Activated T-cell treated with anti-CD3 and anti-CD28 coated beads for 48 hours (primary cell): ENCODE data around the gene FLVCR2.
"Not testable (repeated sequence)": the region's sequence is repeated elsewhere in the genome, so short reads cannot be mapped to it uniquely, and the experiment has no call there.

Experiments
- DNase-seq: peaks from one replicate; pipeline ENCODE4 v3.0.0-alpha.2; 2020; ENCODE audit warnings: low read depth

The FLVCR2 gene

DNA sequence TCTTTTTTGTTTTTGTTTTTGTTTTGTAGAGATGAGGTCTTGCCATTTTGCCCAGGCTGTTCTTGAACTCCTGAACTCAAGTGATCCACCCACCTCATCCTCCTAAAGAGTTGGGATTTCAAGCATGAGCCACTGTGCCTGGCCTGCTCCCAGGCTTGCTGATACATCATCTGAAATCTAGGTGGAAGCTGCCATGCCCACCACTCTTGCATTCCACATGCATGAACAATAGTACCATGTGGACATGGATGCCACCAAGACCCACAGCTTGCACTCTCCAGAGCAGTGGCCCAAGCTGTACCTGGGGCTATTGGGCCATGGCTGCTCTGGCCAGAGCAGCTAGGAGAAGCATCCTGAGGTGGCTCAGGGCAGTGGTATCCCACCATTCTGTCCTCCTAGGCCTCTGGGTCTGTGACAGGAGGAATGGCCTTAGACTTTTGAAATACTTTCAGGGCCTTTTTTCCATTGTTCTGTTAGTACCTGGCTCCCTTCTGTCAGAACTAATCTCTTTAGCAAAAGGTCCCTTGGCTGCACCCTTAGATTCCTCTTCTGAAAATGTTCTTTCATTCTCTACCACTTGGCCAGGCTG, 13.7 kb downstream of the FLVCR2 start:
- DNase-seq = no peak

DNA sequence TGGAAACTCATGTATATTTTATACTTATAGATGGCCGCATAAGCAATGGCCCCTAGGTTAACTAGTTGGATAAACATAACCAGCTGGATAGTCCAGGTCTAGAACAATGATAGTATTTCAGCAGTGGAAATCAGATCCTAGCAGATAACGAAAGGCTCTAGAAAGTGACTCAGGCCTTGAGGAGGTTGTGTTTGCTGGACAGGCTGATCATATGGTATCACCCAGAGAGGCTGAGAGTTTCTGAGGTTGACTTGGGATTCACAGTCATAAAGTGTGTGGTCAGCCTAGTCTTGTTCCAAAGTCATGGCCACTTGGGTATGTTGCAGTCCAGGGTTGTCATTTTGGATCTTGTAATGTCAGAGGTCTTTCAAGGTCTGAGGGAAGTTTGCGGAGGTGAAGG, 16.8 kb downstream of the FLVCR2 start:
- no peak for DNase-seq

GRCh38 chr14:75597149-75597548, 18.7 kb downstream of the FLVCR2 start:
- no peak for DNase-seq

DNA sequence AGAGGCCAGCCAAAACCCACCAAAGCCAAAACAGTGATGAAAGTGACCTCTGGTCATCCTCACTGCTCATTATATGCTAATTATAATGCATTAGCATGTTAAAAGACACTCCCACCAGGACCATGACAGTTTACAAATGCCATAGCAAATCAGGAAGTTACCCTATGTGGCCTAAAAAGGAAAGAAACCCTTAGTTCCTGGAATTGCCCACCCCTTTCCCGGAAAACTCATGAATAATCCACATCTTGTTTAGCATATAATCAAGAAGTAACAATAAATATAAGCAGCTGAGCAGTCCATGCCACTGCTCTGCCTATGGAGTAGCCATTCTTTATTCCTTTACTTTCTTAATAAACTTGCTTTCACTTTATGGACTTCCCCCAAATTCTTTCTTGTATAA, 21.7 kb downstream of the FLVCR2 start:
- DNase-seq = not testable (repeated sequence)

- not testable (repeated sequence) for DNase-seq
These were observed 22.6 kb downstream of the FLVCR2 start for GRCh38 chr14:75601061-75601460.

DNA sequence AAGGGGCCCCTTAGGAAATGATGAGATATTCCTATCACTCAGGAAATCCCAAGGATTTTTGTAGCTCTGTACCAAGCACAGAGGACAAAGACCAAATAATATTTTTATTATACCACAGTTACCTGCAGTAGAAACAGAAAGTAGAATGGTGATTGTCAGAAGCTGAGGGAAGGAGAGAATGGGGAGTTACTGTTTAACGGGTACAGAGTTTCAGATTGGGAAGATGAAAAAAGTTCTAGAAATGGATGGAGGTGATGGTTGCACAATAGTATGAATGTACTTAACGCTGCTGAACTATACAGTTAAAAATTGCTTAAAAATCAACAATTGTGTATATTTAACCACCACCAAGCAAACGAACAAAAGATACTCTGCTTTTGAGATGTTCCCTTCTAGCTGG, 24.1 kb downstream of the FLVCR2 start:
- DNase-seq = no peak

- DNase-seq = no peak
These were observed 26.8 kb downstream of the FLVCR2 start for GRCh38 chr14:75604979-75605851.

GRCh38 chr14:75605916-75606315, 27.5 kb downstream of the FLVCR2 start:
- DNase-seq = no peak

GRCh38 chr14:75607044-75607443, 28.6 kb downstream of the FLVCR2 start:
- no peak for DNase-seq

DNA sequence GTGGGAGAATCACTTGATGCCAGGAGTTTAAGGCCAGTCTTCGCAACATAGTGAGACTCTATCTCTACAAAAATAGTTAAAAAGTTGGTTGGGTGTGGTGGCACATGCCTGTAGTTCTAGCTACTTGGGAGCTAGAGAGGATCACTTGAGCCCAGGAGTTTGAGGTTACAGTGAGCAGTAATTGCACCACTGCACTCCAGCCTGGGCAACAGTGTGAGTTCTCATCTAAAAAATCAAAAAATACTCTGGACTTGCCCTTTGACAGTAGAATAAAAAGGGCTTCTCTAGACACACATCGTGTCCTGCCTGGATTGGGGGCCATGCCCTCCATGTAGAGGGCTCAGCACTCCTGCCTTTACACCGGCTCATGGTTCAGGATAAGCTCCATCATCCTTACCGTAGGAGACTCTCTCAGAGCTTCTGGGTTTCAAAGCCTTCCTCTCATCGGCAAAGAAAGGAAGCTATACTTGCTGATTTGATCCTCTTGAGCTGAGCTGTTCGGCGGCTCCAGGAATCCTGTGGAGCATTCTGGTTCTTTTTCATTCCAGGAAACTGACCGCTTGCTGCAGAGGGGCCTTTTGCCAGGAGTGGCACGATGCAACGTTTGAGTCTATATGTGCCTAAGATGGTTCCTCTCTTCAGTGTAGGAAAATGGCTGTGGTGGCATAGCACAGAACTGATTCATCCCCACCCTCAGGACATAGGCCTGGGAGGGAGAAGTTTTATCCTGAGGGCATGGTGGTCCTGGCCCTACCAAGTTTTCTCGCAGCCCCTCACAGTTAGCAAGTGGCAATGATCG, 29.6 kb downstream of the FLVCR2 start:
- DNase-seq = no peak

DNA sequence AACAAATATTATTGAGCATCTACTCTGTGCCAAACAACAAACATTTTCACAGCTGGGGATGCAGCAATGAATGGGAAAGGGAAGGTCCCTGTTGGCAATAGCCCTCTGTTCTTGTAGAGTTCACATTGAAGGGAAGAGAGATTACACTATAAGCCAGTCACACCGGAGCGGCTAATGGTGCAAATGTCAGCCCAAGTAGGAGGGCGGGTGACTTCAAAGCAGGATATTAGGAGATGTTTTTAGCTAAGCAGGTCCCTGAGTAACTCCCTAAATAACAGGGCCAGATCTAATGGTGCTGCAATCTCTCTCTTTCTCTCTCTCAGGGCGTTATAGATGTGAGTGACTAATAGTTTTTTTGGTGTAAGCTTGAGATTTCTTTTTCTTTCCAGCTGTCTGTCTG, 30.7 kb downstream of the FLVCR2 start:
- no peak for DNase-seq

- DNase-seq = no peak
These were observed 31.4 kb downstream of the FLVCR2 start for GRCh38 chr14:75609606-75610475.

DNA sequence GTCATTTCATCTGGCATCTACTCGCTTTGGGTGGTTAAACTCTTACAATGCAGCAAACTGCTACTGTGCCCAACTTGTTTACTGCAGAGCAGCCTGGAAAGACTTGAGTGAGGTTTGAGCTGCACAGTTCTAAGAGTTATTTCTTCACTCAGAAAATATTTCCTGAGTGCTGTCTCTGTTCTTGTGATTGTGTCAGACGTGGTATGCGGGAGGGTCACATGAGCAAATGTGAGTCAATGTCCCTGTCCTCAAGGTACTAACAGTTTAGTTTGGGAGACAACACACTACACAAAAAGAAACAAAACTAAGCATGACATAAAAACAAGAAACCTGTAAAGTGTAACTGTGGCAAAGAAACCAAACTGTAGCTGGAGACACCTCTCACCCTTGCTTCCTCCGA, 32.4 kb downstream of the FLVCR2 start:
- DNase-seq = no peak

DNA sequence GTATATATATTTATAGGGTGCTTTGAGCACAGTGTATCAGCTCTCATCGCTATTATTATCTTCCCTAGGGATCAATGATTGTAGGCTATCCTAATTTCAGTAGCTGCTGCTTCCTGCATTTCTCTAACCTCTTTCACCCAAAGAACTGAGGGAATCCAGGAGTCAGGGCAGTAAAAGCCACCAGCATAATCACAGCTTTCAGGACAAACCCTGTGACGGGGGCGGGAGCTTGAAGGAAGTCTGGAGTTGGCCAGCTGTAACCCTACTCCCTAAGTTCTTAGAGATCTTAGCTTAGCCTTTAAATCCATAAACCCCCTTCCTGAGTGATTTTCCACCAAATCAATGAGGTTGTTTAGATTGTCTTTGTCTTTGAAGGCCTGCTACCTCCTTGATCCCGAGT, 33.7 kb downstream of the FLVCR2 start:
- no peak for DNase-seq

DNA sequence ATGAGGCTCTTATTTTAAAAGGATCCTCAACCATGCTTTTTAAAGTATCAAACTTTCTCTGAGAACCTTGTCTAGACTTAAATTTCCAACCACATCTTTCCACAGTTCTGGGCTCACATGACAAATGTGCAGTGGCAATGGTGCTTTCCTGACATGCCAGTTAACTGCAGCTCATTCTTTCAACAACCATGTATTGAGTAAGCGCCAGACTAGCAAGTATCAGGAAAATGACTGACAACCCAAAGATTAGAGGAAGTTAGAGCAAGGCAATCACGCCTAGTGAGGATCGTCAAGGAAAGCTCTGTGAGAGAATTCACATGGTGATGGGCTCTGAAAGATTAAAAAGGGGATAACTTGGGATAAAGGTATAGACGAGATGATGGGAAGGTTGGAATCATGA, 35.8 kb downstream of the FLVCR2 start:
- DNase-seq = no peak

DNA sequence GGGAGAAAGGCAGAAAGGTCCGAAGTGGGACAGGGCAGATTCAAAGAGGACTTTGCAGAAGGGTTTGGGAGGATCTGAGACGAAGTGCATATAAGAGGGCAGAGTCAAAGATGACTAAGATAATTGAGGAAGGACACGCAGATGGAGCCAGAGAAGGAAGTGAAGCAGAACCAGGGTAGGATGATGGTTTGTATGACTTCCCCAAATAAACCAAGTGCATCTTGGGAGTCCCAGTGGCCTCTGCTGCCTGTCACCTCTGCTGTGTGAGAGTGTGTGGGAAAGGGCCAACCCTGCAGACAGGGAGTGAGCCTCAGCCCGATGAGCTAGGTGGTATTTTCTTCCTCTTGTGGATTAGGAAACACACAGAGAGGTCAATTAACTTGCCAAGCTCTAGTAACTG, 36.8 kb downstream of the FLVCR2 start:
- DNase-seq = no peak

- DNase-seq = no peak
These were observed 41.1 kb downstream of the FLVCR2 start for GRCh38 chr14:75619548-75619947.

DNA sequence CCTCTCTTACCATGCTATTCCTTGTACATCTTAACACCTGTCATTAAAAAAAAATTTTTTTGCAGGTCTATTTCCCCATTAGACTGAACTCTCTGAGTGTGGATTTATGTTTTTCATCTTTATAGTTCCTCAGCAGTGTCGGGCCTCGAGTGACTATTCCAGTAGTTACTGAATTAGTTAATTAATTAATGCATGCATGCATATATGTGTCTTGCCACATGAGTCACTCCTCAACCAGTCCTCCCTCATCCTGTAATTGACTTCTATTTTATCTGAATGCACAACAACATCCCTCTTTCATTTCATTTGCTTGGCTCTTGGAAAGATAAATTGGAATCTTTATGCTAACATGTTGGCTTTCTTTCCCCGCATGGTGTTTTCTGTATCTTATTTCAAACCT, 46.6 kb downstream of the FLVCR2 start:
- no peak for DNase-seq

DNA sequence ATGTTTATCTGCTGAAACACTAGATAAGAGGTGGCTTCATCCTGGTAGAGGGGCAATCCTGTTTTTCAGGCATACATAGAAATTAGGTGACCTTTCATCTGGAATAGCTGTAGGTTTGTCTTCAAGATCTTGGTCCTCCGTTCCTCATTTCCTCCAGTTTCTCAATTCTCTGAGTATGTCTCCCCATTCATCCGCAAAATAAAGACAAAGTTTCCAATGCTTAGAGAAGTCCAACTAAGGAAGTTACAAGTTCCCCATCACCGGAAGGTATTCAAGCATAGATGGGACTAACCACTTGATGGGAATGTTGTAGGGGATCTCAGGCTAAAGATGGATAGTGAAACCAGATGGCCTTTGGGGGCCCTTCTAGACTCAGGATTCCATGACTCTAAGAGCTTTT, 48.0 kb downstream of the FLVCR2 start:
- DNase-seq = no peak

DNA sequence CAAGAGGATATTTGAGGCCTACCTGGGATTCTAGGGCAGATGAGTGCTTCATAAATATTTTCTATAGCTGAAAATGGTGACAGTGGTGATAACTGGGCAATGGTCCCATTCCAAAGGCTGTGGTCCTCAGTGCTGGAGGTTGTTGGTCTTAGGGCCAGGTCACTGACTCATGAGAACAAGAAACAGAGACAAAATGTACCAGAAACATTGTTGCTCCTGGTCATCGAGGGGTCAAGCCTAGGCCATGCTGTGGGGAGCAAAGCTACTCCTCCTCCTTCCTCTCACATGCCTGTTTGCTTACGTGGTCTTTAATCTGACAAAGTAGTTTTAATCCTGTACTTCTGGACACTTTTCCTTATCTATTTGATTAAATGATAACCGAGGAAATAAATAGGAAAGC, 48.4 kb downstream of the FLVCR2 start:
- no peak for DNase-seq

DNA sequence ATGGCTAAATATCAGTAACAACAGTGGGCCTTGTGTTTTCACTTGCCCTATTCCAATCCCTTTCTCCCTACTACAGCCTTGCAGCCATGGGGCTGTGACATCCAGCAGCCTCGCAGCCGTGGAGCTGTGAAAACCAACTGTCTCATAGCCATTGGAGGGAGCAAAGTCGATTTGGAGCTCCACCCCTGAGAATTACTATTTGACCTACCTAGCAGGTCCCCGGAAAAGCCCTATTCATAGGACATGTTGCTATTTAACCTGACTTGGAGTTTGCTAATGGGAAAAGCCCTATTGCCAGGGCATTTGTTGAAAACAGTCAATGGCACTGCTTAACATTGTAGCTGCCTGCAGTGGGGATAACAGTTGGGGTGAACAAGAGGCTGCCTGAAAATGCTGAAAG, 49.0 kb downstream of the FLVCR2 start:
- no peak for DNase-seq

DNA sequence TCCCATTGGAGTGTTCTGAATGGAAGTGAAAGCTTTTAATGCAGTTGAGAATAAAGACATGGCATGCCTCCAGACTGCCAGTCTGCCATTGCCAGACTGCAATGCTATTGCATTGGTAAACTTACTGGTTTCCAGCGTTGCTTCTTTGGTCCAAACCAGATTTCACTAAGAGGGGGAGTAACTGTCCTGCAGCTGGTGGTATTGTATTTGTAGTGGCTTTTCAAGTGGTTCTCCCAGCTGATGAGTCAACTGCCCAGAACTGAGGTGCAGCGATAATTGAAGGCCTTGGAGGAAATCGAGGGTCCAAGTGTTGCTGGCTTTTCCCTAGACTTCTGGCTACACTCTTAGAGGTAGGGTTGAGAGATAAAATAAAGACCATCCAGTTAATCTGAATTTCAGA, 50.4 kb downstream of the FLVCR2 start:
- DNase-seq = no peak
